GM04504 (cell line): ENCODE results near the gene ACBD4.
"Not testable (repeated sequence)": the region's sequence is repeated elsewhere in the genome, so short reads cannot be mapped to it uniquely, and the experiment has no call there.

ENCODE experiments used
- DNase-seq: peaks from one replicate; pipeline ENCODE4 v3.0.0-alpha.2; 2012; ENCODE audit warnings: low read depth

ACBD4 gene

GRCh38 chr17:45119964-45120363 lies 15.5 kb upstream of the ACBD4 start:
- no peak for DNase-seq

DNA sequence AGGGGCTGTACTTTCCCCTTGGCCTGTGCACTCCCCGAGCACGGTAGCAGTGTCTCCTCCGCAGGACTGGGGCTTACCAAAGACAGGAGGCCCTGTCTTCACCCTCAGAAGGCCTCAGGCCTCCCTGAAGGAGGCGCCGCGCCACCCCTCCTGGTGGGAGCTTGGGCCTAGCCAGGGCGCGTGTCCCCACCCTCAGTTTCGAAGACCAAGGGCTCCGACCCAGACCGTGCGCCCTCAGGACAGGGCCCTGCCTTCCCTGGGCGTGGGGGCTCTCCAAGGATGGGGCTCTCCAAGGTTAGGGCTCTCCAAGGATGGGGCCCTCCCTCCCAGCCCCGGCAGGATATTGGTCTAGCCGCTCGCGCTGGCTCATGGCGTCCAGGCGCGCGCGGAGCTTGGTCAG lies 14.9 kb upstream of the ACBD4 start:
- DNase-seq = no peak

GRCh38 chr17:45121055-45121454 lies 14.4 kb upstream of the ACBD4 start:
- no peak for DNase-seq

DNA sequence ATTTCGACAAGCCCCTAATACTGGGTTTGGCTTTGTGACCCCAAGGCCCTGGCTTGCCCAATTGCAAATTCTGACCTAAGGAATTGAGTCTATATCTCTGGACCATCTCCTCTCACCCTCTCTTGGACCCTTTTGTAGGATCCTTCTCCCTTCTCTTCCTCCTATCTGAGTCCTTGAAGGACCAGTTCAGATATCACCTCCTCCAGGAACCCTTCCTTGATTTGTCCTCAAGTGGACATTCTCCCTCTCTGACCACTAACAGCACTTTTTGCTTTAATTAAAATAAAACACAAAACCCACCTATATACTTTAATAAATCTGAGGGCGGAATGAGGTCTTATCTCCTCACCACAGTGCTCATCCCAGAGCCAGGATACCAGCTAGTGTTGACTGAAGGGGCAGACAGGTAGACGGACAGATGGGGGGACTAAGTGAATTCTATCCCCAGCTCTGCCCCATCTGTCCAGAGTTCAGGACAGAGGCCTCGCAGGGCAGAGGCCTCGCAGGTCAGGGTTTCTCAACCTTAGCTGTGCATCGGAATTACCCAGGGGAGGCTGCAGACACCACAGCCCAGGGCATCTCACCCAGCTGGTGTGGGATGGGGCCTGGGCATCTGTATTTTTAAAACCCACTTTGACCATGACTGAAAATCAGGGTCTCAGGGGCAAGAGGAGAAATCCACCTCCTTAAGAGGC lies 12.3 kb upstream of the ACBD4 start:
- no peak for DNase-seq

DNA sequence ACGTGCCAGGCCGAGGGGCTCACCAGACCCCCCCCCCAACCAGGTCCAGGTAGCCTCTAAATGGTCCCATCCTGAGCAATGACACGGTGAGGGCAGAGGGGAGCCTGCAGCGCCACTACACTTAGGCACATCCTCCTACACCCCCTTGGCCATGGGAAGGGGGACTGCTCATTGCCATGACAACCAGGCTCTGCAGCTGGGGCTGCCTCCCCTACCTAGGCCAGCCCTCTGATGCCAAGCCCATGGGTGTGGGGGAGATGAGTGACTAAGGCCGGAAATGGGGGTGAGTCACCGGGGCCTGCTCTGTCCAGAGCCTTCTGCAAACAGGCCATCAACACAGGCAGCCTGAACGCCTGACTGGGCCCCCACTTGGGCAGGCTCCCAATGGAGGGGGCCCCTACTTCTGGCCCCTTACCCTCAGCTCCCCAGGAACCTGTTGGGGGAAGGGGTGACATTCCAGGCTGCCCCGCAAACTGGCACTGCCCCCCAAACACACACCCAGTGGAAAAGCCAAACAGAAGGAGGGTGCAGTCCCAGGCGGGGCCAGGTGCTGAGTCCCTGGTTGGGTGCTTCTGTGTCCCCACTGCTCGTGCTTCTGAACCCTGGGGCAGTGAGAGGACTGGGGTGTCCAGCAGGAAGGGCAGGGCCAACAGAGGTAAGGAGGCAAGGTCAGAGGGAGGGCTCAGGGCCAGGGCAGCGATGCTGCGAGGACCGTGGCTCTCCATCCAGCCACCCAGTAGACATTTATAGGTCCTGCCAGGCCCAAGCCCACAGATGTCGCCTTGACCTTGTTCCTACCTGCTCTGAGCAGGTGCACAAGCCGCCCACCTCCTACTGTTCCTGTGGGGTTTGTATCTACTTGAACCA lies 11.3 kb upstream of the ACBD4 start:
- peak; percentile 76 for DNase-seq

DNA sequence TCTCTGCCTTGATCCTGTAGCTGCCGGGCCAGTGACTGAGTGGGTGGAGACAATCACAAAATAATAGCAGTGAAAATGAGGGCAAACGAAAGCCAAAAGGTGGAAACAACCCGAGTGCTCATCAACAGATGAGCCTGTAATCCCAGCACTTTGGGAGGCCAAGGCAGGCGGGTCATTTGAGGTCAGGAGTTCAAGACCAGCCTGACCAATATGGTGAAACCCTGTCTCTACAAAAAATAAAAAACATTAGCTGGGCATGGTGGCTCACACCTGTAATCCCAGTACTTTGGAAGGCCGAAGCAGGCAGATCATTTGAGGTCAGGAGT lies 10.7 kb upstream of the ACBD4 start:
- DNase-seq = not testable (repeated sequence)

DNA sequence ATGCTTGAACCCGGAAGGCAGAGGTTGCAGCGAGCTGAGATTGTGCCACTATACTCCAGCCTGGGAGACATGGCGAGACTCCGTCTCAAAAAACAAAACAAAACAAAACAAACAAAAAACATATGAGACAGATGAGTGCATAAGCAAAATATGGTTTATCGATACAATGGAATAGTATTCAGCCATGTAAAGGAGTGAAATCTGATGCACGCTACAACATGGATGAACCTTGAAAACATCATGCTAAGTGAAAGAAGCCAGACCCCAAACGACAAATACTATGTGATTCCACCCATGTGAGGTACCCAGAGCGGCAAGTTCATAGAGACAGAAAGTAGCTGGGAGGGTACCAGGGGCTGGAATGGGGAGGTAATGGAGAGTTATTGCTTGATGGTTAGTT lies 10.0 kb upstream of the ACBD4 start:
- no peak for DNase-seq

DNA sequence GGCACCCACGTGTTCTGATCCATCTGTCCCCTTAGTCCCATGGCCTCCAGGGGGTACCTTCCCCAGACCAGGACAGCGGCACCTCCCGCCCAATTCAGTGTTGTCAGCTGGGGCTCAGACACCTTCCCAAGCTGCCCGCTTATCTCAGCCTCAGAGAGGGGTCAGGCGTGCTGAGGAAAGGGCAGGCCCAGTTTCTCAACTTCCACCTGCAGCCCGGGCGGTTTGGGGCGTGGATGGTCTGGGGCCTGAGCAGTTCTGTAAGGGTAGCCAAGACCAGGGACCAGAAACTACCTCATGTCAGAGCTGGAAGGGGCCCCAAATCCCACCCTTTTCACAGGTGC lies 8.3 kb upstream of the ACBD4 start:
- no peak for DNase-seq

DNA sequence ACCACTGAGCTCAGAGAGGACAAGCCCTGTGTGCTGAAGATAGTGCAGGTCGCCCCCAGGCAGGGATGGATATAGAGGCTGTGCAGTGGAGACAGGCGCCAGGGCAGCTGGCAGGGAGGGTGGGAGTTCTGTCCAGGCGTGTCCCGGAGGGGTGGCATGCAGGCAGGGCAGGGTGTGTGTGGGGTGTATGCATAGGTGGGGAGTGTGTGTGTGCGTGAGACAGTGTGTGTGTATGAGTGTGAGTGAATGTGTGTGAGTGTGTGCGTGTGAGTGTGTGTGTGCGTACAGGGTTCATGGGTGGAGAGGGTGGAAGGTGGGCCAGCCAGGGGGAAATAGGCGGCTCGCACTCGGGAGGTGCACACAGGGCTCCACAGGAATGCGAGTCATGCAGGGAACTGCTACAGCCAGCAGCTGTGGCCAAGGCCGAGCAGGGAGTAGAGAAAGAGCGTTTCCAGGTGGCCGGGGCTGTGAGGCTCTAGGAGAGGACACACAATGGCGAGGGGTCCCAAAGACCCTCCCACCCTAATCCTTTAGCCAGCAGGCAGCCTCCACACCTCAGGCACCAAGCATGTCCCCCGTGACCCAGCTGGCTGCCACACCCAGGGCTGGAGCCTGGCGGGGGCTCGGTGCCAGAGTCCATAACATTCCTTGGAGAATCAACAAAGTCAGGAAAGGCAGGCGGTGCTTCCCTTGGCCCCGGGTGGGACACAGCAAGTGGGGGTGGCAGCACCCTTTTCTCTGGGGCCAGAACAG lies 7.8 kb upstream of the ACBD4 start:
- DNase-seq = peak; percentile 27

DNA sequence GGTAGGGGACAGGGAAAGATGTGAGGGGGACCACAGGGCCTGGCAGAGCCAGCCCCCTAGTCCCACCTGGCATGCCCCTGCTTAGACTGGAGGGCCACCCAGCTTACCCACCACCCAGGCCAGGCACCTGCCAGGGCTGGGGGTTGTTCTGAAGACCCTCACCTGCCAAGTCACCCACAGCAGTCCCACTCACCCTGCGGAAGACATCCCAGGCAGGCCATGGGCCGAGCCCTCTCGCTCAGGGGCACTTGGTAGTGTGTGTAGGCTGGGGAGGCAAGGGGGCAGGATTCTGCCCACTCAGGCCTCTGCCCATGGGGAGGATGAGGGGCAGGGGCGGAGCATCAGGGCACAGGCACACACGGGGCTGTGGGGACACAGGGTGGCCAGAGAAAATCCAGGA lies 7.2 kb upstream of the ACBD4 start:
- no peak for DNase-seq

- no peak for DNase-seq
Measured at GRCh38 chr17:45128989-45129388, 6.5 kb upstream of the ACBD4 start.

- peak; percentile 42 for DNase-seq
Measured at GRCh38 chr17:45129426-45129939, 6.0 kb upstream of the ACBD4 start.

GRCh38 chr17:45129940-45130680 lies 5.4 kb upstream of the ACBD4 start:
- DNase-seq = no peak

DNA sequence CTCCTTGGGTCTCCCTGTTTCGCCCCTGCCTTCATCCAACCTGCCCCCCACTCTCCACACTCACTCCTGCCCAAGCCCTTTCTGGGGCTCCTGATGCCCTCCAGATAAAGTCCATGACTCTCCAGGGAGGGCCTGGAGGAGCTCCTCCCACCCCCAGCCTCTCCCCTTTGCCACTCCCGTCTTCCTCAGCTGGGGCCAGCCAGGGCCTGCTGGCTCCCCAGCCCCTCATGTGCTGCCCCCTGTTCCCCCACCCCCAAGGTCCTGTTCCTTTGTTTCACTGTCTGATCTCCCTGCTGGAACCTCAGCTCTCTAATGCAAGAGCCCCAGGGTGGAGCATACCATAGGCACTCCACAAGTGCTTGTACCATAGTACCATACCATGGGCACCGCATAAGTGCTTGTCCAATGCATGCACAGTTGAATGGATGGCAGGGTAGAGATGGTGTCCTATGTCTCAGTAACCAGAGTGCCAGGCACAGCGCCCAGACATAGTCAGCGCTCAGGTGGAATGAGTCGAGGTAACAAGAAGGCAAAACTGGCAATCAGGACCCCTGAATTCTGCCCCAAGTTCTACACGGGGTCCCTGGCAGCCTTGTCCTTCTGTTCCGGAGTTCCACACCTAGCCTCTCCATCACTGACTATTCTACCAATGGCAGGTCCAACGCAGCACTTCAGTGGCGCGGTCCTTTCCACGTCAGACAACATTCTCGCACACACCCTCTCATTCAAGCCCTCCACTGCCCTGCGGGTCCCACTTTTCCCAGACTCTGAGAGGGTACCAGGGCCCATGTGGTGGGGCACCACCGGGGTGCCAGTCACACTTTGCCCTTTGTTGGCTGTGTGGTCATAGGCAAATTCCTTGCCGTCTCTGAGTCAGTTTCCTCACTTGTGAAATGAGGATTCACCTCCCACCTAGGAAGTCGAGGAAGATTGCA lies 4.5 kb upstream of the ACBD4 start:
- no peak for DNase-seq

- DNase-seq = no peak
Measured at GRCh38 chr17:45131616-45132319, 3.7 kb upstream of the ACBD4 start.

DNA sequence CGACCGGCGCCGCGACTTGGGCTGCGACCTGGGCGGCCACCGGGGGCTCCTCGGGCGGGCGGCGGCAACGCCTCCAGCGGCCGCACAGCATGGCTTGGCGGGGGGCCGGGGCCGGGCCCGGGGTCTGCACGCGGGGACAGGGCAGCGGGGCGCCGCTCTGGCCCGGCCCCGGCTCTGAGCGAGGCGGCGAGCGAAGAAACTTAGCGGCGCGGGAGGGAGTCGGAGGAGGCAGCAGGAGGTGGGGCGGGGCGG lies 3.2 kb upstream of the ACBD4 start, which contains the start of gene PLCD3:
Gene PLCD3 (minus strand): TSS at position 196 of the 252 bp plus-strand sequence. CDS start 105 bp downstream, at position 91.
- no peak for DNase-seq

DNA sequence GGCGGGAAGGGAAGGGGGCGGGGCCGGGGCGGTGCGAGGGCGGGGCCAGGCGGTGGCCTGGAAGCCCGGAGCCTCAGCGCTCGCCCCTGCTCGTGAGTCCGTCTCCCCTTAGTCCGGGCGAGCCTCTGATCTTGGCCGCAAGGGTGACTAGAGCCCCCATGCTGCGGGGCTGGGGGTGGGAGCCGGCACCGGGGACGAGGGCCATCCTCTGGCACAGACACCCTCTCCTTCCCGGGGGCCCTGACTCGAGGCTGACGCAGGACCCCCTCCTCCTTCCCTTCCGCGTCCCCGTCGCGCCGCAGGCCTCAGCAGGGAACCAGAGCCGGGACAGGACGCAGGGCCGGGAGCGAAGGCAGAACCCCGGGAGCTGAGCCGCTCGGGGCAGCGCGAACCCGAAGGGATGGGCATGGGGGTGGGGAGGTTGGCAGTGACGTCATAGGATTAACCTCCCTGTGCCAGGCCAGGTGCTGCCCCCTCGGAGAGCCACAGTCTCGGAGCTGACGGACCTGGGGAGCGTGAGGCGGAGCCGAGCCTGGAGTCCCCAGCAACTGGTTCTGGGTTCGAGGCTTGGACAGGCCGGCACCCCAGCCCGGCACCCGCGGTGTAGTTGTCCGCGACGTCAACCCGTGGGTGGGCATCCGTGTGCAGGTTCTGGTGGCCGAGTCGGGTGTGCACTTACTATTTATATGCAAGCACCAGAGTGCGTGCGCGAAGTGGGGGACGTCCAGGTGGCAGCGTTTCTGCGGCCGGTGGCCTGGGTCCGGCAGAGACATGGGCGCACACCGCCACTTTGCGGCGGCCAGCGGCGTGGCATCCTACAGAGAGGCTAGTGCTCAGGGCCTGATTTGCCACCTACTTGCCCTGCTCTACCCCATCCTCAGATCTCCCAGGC lies 2.7 kb upstream of the ACBD4 start:
- peak; percentile 44 for DNase-seq

DNA sequence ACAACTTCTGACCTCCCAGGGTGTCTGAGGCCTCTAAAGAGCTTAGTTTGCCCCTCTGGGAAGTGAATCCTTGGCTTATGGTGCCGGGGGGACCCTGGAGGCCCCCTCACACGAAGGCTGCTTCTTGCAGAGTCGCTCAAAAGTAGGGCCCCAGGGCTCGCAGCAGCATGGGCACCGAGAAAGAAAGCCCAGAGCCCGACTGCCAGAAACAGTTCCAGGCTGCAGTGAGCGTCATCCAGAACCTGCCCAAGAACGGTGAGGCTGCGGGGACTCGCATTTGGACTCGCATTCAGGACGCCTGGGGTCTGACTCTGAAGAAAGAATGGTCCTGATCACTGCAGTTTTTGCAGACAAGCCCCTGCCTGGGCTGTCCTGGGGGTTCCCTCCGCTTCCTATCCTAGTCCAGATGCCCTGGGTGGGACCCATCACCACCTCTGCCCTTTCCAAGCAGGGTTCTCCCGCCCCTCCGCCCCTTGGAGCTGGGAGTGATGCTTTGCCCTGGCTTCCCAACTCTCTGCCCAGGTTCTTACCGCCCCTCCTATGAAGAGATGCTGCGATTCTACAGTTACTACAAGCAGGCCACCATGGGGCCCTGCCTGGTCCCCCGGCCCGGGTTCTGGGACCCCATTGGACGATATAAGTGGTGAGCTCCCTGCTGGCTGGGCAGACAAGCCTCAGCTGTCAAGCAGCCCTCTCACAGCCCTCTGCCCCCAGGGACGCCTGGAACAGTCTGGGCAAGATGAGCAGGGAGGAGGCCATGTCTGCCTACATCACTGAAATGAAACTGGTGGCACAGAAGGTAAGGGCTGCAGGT lies 698 bp downstream of the ACBD4 start:
- no peak for DNase-seq
